ENCODE measurements around the gene CHID1. TPM values are rescaled to one million over a fixed set of nuclear protein-coding genes. Genes with fewer than 3 reads are reported as not detected.

CHID1 gene
- total RNA-seq, 1 donor from 2014 or later, result 17.5 TPM

GRCh38 chr11:889687-890475, 20.7 kb downstream of the CHID1 start:
- FAIRE-seq, result no peak

DNA sequence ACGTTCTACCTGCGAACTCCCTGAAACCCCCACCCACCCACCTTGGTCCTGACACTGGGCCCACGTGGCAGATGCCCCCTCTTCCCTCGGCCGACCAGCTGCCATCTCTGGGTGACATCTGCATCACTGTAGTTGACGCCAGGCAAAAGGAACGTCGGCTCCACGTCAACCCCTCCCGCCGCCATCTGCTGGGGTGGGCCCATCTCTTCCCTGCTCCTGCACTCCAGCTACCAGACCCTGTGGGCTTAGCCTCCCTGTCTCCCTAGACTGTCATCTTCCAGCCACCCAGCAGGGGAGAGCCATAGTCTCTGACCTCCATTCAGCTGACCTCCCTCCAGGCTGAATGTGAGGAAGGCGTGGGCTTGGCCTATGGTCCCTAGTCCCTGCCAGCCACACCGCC, 21.4 kb downstream of the CHID1 start:
- DNase-seq (ENCODE audit: low spot score in 2 of 2), result no peak

More at GRCh38 chr11:889687-890475, 20.7 kb downstream of the CHID1 start:
- DNase-seq (ENCODE audit: low spot score in 2 of 2), result no peak

GRCh38 chr11:888310-889212, 22.0 kb downstream of the CHID1 start:
- no peak for DNase-seq (ENCODE audit: low spot score in 2 of 2)
- no peak for FAIRE-seq

More for the DNA sequence above, 21.4 kb downstream of the CHID1 start:
- no peak for FAIRE-seq

DNA sequence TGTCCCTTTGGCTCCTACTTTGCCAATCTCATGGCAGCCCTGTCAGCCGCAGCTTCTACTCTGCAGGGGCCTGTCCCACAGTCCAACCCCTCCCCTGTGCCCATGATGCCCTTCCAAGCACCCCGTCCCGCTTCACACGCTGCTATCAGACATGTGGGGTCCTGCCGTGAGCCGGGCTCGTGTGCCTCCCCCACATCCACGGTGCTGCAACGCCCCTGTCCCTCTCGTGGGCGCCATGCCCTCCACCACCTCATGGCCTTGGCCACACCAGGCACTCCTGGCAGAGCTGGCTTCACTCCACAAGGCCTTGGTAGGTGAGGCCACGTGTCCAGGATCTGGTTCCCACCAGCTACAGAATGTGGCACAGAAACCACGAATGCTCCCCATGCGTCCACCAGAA, 23.0 kb downstream of the CHID1 start:
- no peak for FAIRE-seq
- no peak for DNase-seq (ENCODE audit: low spot score in 2 of 2)

GRCh38 chr11:886568-886967, 24.0 kb downstream of the CHID1 start:
- FAIRE-seq, result no peak
- DNase-seq (ENCODE audit: low spot score in 2 of 2), result no peak

- FAIRE-seq, result no peak
- no peak for DNase-seq (ENCODE audit: low spot score in 2 of 2)
Observed at GRCh38 chr11:884578-885070, 26.0 kb downstream of the CHID1 start.

GRCh38 chr11:883527-883926, 27.1 kb downstream of the CHID1 start:
- FAIRE-seq (no peak), DNase-seq (ENCODE audit: low spot score in 2 of 2) (no peak)

- FAIRE-seq (no peak), DNase-seq (ENCODE audit: low spot score in 2 of 2) (no peak)
Observed at GRCh38 chr11:882596-882995, 28.0 kb downstream of the CHID1 start.

- DNase-seq (ENCODE audit: low spot score in 2 of 2) (no peak), FAIRE-seq (no peak)
Observed at GRCh38 chr11:880447-880846, 30.2 kb downstream of the CHID1 start.

- DNase-seq (ENCODE audit: low spot score in 2 of 2), result no peak
- FAIRE-seq, result no peak
Observed at GRCh38 chr11:877565-877964, 33.0 kb downstream of the CHID1 start.

GRCh38 chr11:876545-876944, 34.1 kb downstream of the CHID1 start:
- DNase-seq (ENCODE audit: low spot score in 2 of 2), result no peak
- FAIRE-seq, result no peak

DNA sequence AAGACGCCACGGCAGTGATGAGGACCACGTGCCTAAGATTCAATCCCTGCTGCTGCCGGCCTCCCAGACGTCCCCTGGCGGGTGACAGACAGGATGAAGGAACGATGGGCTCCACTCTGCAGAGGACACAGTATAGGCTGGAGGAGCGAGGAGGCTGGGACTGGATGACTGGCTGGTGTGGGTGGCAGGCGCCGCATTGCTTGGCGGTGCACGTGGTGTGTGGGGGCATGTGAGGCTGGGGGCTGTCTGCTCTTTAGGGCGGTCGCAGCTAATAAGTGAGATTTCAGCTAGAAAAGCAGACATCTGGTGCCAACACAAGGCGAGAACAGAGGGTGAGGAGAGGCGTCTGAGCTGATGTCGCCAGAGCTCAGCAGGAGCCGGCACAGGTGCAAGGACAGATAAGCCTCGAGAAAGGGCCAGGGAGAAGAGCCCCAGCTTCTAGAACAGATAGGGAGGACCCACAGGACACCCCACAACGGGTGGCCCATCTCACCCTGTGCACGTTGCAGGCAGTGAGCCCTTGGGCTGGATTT, 34.8 kb downstream of the CHID1 start:
- no peak for FAIRE-seq
- DNase-seq (ENCODE audit: low spot score in 2 of 2), result no peak

- FAIRE-seq (no peak), DNase-seq (ENCODE audit: low spot score in 2 of 2) (no peak)
Observed at GRCh38 chr11:875203-875602, 35.4 kb downstream of the CHID1 start.

- DNase-seq (ENCODE audit: low spot score in 2 of 2), result no peak
- FAIRE-seq, result no peak
Observed at GRCh38 chr11:873706-874105, 36.9 kb downstream of the CHID1 start.

DNA sequence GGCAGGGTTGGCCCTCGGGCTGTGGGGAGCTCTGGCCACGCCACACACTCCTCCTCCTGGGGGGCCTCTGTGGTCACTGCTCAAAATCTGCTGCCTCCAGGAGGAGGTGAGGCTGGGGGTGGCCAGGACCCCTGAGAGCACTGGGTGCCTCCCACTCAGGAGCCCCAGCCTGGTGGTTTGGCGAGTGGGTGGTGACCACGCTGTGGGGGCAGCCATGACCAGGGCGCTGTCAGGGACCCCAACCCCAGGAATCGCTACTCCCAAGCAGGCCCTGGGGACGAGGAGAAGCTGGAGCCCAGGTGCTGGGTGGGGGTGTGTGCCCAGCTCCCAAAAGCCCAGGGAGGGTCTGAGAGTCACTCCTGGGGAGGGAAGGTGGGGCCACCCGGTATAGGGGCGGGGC, 37.8 kb downstream of the CHID1 start:
- no peak for FAIRE-seq
- no peak for DNase-seq (ENCODE audit: low spot score in 2 of 2)

DNA sequence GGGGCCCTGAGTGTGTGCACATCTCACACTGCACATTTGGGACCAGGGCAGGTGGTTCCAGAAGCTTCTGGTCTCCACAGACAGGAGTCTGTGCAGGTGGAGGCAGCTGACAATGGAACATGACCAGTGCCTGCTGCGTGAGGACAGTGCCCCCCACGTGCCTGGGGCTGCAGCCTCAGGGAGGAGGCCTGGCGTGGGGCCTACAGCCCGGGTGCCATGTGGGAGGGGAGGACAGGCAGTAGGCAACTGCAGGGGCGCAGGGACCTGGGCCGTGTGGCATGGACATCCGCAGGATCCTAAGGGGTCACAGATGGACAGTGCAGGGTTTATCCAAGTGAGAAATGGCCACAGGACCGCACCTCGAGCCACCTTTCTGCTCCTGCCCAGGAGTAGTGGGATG, 39.1 kb downstream of the CHID1 start:
- FAIRE-seq, result no peak
- DNase-seq (ENCODE audit: low spot score in 2 of 2), result no peak

DNA sequence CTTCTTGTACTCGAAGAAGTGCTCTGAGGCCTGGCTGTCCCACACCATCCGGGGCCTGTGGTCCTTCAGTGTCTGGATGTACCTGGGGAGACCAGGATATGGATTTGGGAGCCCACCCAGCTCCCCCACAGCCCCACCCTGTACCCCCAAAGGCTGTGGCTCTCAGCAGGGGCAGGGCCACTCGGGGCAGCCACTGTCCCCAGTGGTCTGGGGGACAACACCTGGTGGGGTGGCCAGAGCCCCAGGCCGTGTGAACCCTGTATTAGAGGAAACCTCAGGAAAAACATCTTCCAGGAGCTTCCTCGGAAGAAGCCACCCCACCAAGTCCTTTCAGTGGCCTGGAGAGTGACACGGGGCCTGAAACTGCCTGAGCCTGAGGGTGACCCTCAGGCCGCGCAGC, 40.2 kb downstream of the CHID1 start:
- FAIRE-seq, result no peak

DNA sequence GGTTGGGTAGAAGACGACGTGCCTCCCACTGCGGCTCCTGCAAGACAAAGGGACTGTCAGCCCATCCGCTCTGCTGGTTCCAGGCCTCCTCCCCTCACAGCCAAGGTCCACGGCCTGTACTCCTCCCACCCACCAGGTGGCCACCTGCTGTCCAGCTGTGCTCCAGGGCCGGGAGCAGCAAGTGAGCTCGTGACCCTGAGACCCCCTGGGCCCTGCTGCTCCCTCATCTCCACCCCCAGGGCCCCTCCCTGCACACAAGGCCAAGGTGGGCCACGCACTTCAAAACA, 40.5 kb downstream of the CHID1 start:
- no peak for FAIRE-seq

More for the DNA sequence above, 40.2 kb downstream of the CHID1 start:
- DNase-seq (ENCODE audit: low spot score in 2 of 2), result no peak

GRCh38 chr11:869399-870126, 41.0 kb downstream of the CHID1 start:
- FAIRE-seq (no peak), DNase-seq (ENCODE audit: low spot score in 2 of 2) (no peak)

More for the DNA sequence above, 40.5 kb downstream of the CHID1 start:
- no peak for DNase-seq (ENCODE audit: low spot score in 2 of 2)

DNA sequence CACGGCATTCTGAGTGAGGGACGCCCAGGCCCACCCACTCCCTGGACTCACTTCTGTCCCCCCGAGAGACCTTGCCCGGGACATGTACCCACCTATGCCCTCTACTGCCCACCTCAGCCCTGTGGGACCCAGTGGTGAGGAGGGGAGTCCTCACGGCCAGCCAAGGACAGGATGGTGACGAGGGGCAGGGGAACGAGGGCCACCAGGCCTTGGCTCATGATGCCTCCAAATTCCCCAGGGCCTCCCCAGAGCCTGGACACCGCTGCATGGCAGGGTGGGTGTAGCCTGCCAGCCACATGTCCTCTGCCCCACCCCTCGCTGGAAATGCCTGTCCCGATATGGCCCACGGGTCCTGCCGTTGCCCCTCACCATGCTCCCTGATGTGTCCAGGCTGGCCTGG, 41.8 kb downstream of the CHID1 start:
- FAIRE-seq, result no peak
- DNase-seq (ENCODE audit: low spot score in 2 of 2), result no peak

- FAIRE-seq (no peak), DNase-seq (ENCODE audit: low spot score in 2 of 2) (no peak)
Observed at GRCh38 chr11:868394-868793, 42.2 kb downstream of the CHID1 start.
